GM20000 (cell line): ENCODE data around the gene ZNF749.

Experiments used
- DNase-seq: peaks from one replicate; pipeline ENCODE4 v3.0.0; 2012; ENCODE audit warnings: low spot score
- TF ChIP-seq, protein P1 (sequence below): IDR thresholded peaks from 2 replicates; pipeline ENCODE4 v1.5.1; 2012; ENCODE audit warnings: mild to moderate bottlenecking, control low read depth; ENCODE audit errors: extremely low read depth, missing control alignments

ZNF749 gene

DNA sequence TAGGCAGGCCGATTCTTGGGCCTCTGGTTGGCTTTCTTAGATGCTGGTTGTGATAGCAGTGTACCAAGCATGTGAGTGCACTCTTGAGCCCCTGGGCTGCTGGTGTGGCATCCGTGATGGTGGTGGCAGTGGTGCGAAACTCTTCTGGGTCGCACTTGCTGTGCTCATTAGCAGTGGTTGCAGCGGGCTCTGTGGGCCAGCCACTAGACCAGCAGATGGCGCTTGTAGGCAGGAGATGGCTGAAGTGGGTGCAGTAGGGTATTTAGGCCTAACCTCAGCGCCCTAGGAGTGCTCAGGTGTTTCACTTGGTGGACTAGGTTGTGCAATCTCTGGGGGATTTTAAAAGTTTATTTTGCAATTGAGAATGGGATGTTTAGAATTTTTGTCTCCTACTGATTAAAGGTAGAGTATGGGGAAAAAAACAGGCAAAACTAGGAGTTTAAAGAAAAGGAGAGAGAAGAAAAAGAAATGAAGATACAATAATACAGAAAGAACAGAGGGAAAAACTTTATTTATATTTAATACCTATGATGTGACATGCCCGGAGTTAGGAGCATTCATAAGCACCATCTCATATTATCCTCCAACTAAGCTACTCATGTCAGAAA, 28.5 kb upstream of the ZNF749 start:
- TF ChIP-seq, protein P1, sequence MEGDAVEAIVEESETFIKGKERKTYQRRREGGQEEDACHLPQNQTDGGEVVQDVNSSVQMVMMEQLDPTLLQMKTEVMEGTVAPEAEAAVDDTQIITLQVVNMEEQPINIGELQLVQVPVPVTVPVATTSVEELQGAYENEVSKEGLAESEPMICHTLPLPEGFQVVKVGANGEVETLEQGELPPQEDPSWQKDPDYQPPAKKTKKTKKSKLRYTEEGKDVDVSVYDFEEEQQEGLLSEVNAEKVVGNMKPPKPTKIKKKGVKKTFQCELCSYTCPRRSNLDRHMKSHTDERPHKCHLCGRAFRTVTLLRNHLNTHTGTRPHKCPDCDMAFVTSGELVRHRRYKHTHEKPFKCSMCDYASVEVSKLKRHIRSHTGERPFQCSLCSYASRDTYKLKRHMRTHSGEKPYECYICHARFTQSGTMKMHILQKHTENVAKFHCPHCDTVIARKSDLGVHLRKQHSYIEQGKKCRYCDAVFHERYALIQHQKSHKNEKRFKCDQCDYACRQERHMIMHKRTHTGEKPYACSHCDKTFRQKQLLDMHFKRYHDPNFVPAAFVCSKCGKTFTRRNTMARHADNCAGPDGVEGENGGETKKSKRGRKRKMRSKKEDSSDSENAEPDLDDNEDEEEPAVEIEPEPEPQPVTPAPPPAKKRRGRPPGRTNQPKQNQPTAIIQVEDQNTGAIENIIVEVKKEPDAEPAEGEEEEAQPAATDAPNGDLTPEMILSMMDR, result peak; percentile 82
- DNase-seq, result peak; percentile 71

DNA sequence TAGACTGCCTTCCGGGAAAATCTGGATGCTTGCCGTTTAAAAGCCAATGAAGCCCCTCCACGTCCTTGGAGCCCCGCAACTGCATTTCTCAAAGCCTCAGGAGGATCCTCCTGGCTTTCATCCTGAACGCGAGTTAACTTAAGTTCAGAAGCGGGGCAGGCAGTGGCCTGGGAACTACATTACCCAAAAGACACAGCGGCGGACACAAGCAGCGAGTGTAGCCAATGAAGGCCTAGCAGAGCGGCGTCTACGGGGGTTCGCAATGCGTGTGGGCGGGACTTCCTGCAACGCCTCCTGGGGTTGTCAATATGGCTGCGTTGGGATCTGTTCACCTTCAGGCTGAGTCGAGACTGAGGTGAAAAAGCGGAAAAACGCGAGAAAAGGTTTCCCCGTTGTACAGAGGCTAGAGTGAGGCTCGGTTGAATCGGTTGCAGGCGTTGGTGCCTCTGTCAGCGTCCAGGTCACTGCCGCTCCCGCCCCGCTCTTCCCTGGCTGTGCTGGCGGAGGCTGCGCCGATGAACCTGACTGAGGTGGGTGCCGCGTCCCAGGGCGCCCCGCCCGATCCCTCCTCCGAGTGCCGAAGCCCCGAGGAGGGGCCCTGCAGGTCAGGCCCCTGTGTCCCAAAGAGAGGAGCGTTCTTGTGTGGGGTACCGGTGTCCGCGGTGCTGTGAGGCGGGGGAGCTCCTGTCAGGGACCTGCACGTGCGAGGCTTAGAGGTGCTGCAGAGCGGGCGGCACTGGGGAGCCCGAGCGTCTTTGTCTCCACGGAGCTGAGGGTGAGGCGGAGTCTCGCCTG, 24.1 kb upstream of the ZNF749 start, which contains the start of gene ZNF17:
Gene ZNF17 (plus strand): TSS at position 285 of the 795 bp plus-strand sequence. CDS start 2,455 bp downstream, outside the sequence.
- DNase-seq, result peak; percentile 91
- TF ChIP-seq, protein P1, result no peak

DNA sequence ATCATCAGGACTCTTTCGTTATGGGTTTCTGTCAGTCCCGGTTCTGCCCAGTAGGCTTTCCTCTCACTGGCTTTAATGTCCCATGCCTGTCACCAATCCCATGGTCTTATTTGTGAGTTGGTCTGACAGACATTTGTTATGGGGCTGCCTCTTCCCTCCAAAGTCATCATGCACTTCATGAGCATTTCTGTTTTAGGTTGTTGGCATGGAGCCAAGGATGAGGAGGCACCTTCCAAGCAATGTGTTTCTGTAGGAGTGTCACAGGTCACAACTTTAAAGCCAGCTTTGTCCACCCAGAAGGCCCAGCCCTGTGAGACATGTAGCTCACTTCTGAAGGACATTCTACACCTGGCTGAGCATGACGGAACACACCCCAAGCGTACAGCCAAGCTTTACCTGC, 15.7 kb upstream of the ZNF749 start:
- DNase-seq, result no peak
- TF ChIP-seq, protein P1, result no peak

DNA sequence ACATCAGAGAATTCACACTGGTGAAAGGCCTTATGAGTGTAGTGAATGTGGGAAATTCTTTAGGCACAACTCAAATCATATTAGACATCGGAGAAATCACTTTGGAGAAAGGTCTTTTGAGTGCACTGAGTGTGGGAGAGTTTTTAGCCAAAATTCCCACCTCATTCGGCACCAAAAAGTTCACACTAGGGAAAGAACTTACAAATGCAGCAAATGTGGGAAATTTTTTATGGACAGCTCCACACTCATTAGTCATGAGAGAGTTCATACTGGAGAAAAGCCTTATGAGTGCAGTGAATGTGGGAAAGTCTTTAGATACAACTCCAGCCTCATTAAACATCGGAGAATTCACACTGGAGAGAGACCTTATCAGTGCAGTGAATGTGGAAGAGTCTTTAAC, 14.1 kb upstream of the ZNF749 start:
- DNase-seq, result no peak
- TF ChIP-seq, protein P1, result no peak

DNA sequence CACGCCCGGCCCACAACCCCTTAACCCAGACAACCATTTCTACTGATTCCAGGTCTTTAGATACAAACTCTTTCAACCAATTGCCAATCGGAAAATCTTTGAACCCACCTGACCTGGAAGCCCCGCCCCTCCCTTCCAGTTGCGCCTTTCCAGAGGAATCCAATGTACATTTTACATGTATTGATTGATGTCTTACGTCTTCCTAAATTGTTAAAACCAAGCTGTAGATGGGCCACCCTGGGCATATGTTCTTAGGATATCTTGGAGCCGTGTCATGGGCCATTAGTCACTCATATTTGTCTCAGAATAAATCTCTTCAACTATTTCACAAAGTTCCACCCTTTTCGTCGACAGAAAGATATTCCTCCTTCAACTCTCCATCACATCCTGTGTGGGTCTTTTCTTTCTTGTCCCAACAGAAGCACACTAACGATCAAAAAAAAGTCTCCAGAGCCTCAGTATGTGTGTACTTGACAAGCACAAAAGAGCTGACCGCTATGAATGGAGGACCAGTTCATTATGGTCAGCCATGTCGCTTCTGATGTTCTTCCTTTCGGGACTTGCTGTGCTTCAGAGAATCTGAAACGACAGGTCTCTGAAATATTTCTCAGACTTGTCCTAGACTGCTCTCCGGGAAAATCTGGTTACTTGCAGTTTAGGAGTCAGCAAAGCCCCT, 601 bp upstream of the ZNF749 start:
- no peak for DNase-seq
- TF ChIP-seq, protein P1, result no peak

DNA sequence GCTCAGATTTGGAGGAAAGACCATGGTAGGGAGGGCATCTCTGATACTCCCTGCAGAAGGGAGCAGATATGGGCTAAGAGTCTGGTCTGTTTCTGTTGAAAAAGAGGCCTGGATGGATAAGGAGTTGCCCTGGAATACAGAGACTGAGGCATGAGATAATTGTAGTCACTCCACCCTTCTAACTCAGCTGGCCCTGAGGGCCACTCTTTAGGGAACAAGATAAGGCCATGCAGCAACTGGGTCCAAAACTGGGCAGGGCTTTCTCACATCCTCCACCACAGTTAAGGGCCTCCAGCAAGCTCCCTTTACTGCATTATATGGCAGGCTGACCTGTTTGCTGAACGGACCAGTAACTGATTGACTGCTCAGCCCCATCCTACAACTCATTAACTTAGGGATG, 1.3 kb downstream of the ZNF749 start:
- TF ChIP-seq, protein P1, result no peak
- no peak for DNase-seq

DNA sequence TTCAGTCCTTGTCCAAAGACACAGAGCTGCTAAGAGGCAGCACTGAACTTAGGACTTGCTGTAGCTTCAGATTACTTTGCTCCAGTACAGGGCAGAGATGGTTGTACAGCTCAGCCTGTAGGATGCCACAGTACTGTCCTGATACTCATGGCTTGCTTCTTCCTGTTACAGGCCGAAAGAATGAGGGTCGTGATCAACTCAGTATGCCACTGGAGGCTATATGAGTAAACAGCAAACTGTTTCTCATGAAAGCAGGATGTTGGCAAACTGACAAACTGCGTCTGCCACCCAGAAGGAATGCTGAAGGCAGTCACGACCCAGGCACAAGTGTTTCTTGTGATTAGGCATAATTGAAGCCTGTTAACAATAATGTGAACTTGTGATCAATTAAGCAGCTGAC, 2.8 kb downstream of the ZNF749 start:
- DNase-seq, result no peak
- TF ChIP-seq, protein P1, result no peak
